Central memory CD8-positive, alpha-beta T cell (primary cell): ENCODE measurements around the gene SHISAL2A.
A peak's percentile ranks its signal among the peaks of the same experiment; 100 is the strongest.
"Not testable (repeated sequence)": the region's sequence is repeated elsewhere in the genome, so short reads cannot be mapped to it uniquely, and the experiment has no call there.

ENCODE experiments used
- ATAC-seq: fragments of 150-1000 bp; cut with Tn5 transposase; replicated peaks from 2 replicates; pipeline ENCODE4 v1.10.0; 2022; ENCODE audit warnings: mild to moderate bottlenecking, moderate FRiP score, moderate number of reproducible peaks; ENCODE audit not compliant: poor library complexity, severe bottlenecking; ENCODE audit errors: extremely low read depth
- DNase-seq, 2 donors: peaks; one replicate each; pipeline ENCODE4 v3.0.0; 2021; ENCODE audit warnings: low spot score in 2 of 2
- H3K27ac Mint-ChIP-seq: one replicate; pipeline ENCODE4 v1.8.0; 2022; ENCODE audit warnings: low read depth, mild to moderate bottlenecking, moderate library complexity, mixed read lengths
- H3K27me3 Mint-ChIP-seq: one replicate; pipeline ENCODE4 v1.8.0; 2022; ENCODE audit warnings: mixed read lengths
- H3K36me3 Mint-ChIP-seq: one replicate; pipeline ENCODE4 v1.8.0; 2022; ENCODE audit warnings: mild to moderate bottlenecking, moderate library complexity, mixed read lengths; ENCODE audit not compliant: insufficient read depth
- H3K4me1 Mint-ChIP-seq: one replicate; pipeline ENCODE4 v1.8.0; 2022; ENCODE audit warnings: mixed read lengths
- H3K4me3 Mint-ChIP-seq: one replicate; pipeline ENCODE4 v1.8.0; 2022; ENCODE audit warnings: mild to moderate bottlenecking, moderate library complexity, mixed read lengths
- H3K9me3 Mint-ChIP-seq: one replicate; pipeline ENCODE4 v1.8.0; 2022; ENCODE audit warnings: mixed read lengths

Gene SHISAL2A

DNA sequence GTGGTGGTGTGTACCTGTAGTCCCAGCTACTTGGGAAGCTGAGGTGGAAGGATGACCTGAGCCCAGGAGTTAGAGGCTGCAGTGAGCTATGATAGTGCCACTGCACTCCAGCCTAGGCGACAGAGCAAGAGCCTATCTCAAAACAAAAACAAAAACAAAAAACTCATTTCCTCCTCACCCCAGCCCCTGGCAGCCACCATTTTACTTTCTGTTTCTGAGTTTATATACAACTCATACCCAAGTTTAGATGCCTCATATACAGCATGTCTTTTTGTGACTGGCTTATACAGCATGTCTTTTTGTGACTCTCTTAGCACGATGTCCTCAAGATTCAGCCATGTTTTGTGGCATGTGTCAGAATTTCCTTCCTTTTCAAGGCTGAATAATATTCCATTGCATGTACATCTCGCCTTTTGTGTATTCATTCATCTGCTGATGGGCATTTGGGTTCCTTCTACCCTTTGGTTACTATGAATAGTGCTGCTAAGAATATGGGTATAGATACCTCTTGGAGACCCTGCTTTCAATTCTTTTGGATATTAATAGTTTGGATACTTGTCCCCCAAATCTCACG, 50.5 kb downstream of the SHISAL2A start:
- DNase-seq, result no peak
- Mint-ChIP-seq H3K36me3 (peaks cover 6% of the 10 kb centered on the region), H3K27me3 (no peaks in the 10 kb centered on the region), H3K27ac (no peak overlapping the region), H3K4me1 (peaks cover 6% of the 10 kb centered on the region), H3K9me3 (no peaks in the 10 kb centered on the region), H3K4me3 (no peak overlapping the region)
- ATAC-seq, result no peak

DNA sequence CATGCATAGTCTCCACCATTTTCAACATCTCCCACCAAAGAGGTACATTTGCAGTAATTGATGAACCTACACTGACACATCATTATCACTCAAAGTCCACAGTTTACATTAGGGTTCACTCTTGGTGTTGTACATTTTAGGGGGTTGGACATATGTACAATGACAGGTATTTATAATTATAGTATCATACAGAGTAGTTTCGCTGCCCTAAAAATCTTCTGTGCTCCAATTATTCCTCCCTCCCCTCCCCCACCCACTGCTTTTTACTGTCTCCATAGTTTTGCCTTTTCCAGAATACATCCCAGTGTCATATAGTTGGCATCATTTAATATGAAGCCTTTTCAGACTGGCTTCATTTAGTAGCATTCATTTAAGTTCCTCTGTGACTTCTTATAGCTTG, 51.6 kb downstream of the SHISAL2A start:
- Mint-ChIP-seq H3K27me3 (no peaks in the 10 kb centered on the region), H3K4me3 (no peak overlapping the region), H3K27ac (no peak overlapping the region), H3K9me3 (no peaks in the 10 kb centered on the region), H3K4me1 (peaks cover 6% of the 10 kb centered on the region), H3K36me3 (peaks cover 9% of the 10 kb centered on the region)
- DNase-seq (no peak), ATAC-seq (no peak)

DNA sequence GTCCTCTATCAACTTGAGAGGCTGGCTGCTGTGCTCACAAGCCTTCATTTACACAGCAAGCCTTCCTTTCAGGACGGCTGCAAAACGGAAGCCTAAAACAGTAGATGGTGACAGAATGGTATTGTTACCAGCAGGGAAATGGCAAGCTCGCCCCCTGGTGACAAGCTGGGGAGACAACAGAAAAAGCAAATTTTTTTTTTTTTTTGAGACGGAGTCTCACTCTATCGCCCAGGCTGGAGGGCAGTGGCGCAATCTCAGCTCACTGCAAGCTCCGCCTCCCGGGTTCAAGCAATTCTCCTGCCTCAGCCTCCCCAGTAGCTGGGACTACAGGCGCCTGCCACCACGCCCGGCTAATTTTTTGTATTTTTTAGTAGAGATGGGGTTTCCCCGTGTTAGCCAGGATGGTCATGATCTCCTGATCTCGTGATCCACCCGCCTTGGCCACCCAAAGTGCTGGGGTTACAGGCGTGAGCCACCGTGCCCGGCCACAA, 53.3 kb downstream of the SHISAL2A start:
- not testable (repeated sequence) for H3K27me3 Mint-ChIP-seq, H3K4me3 Mint-ChIP-seq, H3K4me1 Mint-ChIP-seq, H3K9me3 Mint-ChIP-seq
- DNase-seq (peak; percentile 66 to 68), ATAC-seq (peak; percentile 94)
- peak overlapping the region; percentile 15 for H3K27ac Mint-ChIP-seq
- peaks cover 12% of the 10 kb centered on the region for H3K36me3 Mint-ChIP-seq

DNA sequence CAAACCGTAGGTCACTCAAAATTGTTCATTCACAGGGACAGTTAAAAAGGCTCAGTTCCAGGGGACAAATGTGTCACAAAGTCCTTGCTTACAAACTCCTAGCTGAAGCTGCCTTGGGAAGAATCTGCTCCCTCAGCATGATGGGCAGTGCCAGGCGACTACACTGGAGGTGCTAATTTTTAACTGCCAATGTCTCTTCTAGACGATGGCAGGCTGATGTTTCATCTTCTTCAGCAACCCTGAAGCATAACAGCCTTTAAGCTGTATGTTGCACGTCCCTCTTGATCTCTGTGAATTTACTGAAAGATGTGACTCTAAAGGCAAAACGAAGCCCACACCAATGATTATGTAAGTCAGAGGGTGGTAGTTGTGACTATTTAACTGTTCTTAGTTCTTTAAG, 53.9 kb downstream of the SHISAL2A start:
- H3K27ac Mint-ChIP-seq, result no peak overlapping the region
- H3K4me3 Mint-ChIP-seq, result no peak overlapping the region
- H3K4me1 Mint-ChIP-seq, result peaks cover 6% of the 10 kb centered on the region
- H3K9me3 Mint-ChIP-seq, result no peaks in the 10 kb centered on the region
- no peaks in the 10 kb centered on the region for H3K27me3 Mint-ChIP-seq
- ATAC-seq (no peak), DNase-seq (no peak)
- H3K36me3 Mint-ChIP-seq, result peaks cover 15% of the 10 kb centered on the region

DNA sequence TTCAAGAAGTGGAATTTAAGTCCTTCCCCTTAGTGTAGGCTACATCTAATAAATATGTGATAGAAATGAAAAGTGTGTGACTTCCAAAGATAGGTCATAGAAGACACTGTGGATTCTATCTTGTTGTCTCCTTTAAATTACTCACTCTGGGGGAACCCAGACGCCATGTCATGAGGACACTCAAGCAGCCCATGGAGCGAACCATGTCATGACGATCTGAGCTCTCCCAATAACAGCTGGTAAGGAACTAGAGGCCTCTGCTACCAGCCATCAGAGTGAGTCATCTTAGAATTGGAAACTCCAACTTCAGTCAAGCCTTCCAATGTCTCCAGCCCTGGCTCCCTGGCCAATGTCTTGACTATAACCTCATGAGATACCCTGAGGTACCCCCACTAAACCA, 58.9 kb downstream of the SHISAL2A start:
- DNase-seq, result no peak
- Mint-ChIP-seq H3K9me3 (no peaks in the 10 kb centered on the region), H3K4me3 (no peak overlapping the region), H3K27ac (no peak overlapping the region), H3K36me3 (peaks cover 16% of the 10 kb centered on the region), H3K27me3 (no peaks in the 10 kb centered on the region), H3K4me1 (no peaks in the 10 kb centered on the region)
- ATAC-seq, result no peak

DNA sequence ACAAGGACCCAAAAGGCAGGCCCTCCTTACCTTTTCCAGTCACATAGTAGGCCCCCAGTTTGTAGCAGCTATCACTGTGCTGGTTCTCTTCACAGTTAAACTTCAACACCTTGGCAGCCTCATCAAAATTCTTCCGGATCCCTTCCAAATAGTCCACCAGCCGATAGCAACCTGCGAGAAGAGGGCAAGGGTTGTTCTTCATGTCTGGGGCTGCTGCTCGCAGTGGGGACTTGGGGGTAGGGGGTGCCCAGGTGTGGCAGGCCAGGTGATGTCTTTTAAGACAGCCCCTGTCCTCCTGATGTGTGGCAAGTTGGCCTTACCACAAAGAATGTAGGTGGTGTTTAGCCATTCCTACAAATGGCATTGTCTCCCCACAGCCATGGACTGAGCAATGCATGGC, 59.7 kb downstream of the SHISAL2A start:
- peaks cover 7% of the 10 kb centered on the region for H3K4me1 Mint-ChIP-seq
- H3K27me3 Mint-ChIP-seq, result no peaks in the 10 kb centered on the region
- peaks cover 14% of the 10 kb centered on the region for H3K36me3 Mint-ChIP-seq
- ATAC-seq (no peak), DNase-seq (no peak)
- H3K27ac Mint-ChIP-seq, result no peak overlapping the region
- no peak overlapping the region for H3K4me3 Mint-ChIP-seq
- H3K9me3 Mint-ChIP-seq, result no peaks in the 10 kb centered on the region

DNA sequence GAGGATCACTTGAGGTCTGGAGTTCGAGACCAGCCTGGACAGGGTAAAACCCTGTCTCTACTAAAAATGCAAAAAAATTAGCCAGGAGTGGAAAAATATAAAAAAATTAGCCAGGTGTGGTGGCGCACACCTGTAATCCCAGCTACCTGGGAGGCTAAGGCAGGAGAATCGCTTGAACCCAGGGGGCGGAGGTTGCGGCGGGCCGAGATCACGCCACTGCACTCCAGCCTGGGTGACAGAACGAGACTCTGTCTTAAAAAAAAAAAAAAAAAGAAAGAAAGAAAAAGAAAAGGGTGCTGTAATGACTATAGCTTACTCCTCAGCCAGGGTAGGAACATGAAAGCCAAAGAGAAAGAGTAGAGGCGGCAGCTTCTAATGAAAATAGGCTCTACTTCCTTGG, 60.4 kb downstream of the SHISAL2A start:
- not testable (repeated sequence) for H3K4me3 Mint-ChIP-seq, H3K27ac Mint-ChIP-seq, H3K9me3 Mint-ChIP-seq, ATAC-seq, DNase-seq, H3K27me3 Mint-ChIP-seq
- Mint-ChIP-seq H3K4me1 (peaks cover 13% of the 10 kb centered on the region), H3K36me3 (peaks cover 14% of the 10 kb centered on the region)

DNA sequence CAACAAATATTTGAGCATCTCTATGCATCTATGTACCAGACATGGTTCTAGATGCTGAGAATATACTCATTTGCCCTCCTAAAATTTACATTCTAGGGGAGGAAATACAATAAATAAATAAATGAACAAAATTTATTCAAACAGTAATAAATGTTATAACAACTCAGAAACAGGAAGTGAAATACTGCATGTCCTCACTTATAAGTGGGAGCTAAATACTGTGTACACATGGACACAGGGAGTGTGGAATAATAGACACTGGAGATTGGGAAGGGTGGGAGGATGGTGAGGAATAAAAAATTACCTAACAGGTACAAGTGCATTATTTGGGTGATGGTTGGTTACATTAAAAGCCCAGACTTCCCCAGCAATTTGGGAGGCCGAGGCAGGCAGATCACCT, 60.9 kb downstream of the SHISAL2A start:
- no peak overlapping the region for H3K4me3 Mint-ChIP-seq
- no peaks in the 10 kb centered on the region for H3K27me3 Mint-ChIP-seq
- H3K4me1 Mint-ChIP-seq, result peaks cover 18% of the 10 kb centered on the region
- no peak overlapping the region for H3K27ac Mint-ChIP-seq
- no peak for ATAC-seq
- peaks cover 14% of the 10 kb centered on the region for H3K36me3 Mint-ChIP-seq
- H3K9me3 Mint-ChIP-seq, result no peaks in the 10 kb centered on the region
- DNase-seq, result no peak

DNA sequence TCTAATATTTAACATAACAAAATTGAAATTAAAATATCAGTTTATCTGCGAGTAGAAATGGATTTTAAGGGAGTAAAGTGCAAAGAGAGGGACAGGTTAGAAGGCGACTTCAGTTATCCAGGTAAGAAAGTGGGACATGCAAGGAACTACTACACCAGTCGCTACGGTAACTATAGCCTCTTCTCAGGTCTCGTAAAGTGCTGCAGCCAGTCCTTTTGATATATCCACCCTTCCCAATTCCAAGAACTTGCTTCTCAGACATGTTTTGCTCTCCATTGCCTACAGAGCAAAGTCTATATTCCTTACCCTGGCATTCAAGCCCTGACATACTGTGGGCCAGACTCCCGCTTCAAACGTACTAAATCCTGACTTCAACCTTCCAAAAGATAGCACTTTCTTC, 62.7 kb downstream of the SHISAL2A start:
- no peak overlapping the region for H3K27ac Mint-ChIP-seq
- no peak for ATAC-seq
- H3K9me3 Mint-ChIP-seq, result no peaks in the 10 kb centered on the region
- H3K36me3 Mint-ChIP-seq, result peaks cover 8% of the 10 kb centered on the region
- no peak for DNase-seq
- H3K4me1 Mint-ChIP-seq, result peaks cover 18% of the 10 kb centered on the region
- H3K4me3 Mint-ChIP-seq, result no peak overlapping the region
- no peaks in the 10 kb centered on the region for H3K27me3 Mint-ChIP-seq

DNA sequence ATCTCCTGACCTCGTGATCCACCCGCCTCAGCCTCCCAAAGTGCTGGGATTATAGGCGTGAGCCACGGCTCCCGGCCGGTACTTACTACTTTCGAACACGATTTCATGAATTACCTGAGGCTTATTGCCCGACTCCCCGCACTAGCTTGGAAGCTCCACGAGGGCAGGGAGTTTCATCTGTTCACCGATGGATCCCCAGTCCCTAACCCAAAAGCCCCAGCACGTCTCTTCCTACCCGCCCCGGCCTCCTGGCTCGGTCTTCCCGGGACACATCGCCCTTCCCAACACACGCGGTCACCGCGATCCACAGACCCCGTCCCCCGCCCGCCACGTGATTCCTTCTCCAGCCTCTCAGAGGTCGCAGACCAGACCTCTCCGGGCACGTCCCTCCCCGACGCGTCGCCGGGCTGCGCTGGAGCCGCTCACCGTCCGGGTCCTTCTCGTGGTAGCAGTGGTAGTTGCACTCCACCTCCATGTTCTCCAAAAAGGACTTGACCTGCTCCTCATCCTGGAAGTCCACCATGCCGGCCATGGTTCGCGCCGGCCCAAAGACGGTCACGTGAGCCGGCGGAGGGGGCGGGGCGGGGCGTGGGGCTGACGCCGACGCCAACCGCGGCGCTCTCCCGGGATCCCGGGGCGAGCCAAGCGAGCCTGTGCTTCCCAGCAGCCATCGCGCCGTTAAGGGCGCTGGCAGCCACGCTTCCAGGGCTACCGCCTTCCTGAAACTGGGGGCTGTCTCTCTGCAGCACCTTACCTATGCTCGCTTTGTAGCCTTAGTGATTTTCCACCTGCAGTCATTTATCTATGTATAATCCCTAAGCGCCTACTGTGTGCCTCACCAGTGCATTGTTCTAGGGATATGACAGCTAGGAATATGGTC, 65.1 kb downstream of the SHISAL2A start, which contains the start of gene COA7:
Gene COA7 (minus strand): TSS at position 553 of the 880 bp plus-strand sequence. CDS start 21 bp downstream, at position 532.
- Mint-ChIP-seq H3K36me3 (peaks cover 2% of the 10 kb centered on the region), H3K27me3 (no peaks in the 10 kb centered on the region), H3K4me1 (peaks cover 23% of the 10 kb centered on the region), H3K27ac (peak within 1 kb of the TSS; percentile 79), H3K9me3 (no peaks in the 10 kb centered on the region), H3K4me3 (peak within 1 kb of the TSS; percentile 84)
- DNase-seq (peak in 1 of 2 donors; percentile 16), ATAC-seq (peak; percentile 29)

DNA sequence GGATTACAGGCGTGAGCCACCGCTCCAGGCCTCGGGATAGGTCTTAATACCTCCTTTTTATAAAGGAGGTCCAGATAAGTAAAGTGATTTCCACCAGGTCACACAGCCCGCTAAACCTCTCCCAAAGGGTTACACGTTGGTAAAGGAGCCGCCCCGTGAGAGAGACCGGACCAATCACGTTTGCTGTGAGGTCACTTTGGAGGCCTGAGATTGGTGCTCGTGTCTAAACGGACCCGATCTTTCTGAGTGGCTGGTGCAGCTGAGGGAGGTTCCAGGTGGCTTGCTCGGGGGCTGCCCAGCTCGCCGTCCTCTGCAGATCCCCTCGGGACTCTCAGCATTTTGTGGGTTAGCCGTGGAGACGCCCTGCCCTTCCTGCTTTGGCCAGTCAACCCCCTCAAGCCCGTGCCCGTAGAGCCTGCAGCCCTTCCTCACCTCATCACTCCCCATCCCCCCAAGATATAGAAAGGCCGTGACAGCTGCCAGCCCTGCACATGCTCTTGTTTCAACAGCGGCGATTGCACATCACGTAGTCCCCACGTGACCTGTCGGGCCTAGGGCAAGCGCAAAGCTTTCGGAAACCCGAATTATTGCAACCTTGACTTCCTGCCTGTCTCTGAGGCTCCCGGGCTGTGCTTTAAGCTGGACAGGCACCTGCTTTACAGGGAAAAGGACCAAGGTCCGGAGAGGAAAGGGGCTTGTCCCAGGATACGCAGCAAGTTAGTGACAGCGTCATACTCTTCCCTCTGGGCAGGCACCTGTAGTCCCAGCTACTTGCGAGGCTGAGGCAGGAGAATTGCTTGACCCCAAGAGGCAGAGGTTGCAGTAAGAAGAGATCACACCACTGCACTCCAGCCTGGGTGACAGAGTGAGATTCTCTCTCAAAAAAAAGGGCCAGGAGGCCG, 70.2 kb downstream of the SHISAL2A start:
- DNase-seq, result peak; percentile 54 to 64
- Mint-ChIP-seq H3K9me3 (no peaks in the 10 kb centered on the region), H3K4me3 (peak overlapping the region; percentile 82), H3K27me3 (peaks cover 4% of the 10 kb centered on the region), H3K36me3 (peaks cover 4% of the 10 kb centered on the region), H3K4me1 (peaks cover 18% of the 10 kb centered on the region), H3K27ac (peak overlapping the region; percentile 96)
- ATAC-seq, result peak; percentile 95

DNA sequence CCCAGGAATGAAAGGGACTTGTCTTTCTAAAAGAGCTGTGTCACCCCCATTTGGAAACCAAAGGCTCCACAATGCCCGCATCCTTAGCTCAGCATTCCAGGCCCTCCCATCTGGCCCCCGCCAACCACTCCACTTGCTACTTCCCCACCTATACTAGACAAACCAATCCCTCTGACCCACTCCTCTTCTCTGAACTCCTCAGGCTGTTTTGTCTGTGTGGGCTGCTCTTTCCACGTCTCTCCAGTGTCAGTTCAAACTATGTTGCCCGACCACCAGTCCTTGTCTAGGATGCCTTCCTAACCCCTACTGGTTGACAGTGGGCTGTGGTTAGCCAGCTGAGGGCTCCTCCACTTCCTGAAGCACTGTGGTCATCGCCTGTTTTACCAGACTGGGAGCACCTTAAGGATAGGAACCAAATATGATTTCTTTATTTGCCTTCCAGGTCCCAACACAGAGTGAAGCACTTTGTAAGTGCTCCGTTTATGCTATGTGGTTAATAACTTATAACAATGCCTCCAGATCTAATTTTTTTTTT, 73.2 kb downstream of the SHISAL2A start:
- DNase-seq, result no peak

More for the DNA sequence above, 73.2 kb downstream of the SHISAL2A start:
- ATAC-seq, result no peak
- H3K4me3 Mint-ChIP-seq, result no peak overlapping the region
- peaks cover 6% of the 10 kb centered on the region for H3K36me3 Mint-ChIP-seq
- no peak overlapping the region for H3K27ac Mint-ChIP-seq
- no peaks in the 10 kb centered on the region for H3K9me3 Mint-ChIP-seq
- peaks cover 14% of the 10 kb centered on the region for H3K27me3 Mint-ChIP-seq
- peaks cover 11% of the 10 kb centered on the region for H3K4me1 Mint-ChIP-seq
